SK-N-SH treated with all-trans-retinoic acid at 6 μM for 48 hours (cell line): ENCODE measurements around the gene OSTC.

ENCODE experiments used
- CSDC2 ChIP-seq: fragments of 250-450 bp; sonication (Bioruptor Pico); IDR thresholded peaks from 2 replicates; pipeline ENCODE4 v1.5.0; 2020; ENCODE audit warnings: mild to moderate bottlenecking, moderate library complexity
- ISL1 ChIP-seq: fragments of 250-450 bp; sonication (Bioruptor Pico); IDR thresholded peaks from 2 replicates; pipeline ENCODE4 v2.1.2; 2022; ENCODE audit warnings: mild to moderate bottlenecking, moderate library complexity
- ZC3H10 ChIP-seq: fragments of 250-450 bp; sonication (Bioruptor Pico); IDR thresholded peaks from 2 replicates; pipeline ENCODE4 v1.5.1; 2021; ENCODE audit warnings: mild to moderate bottlenecking, moderate library complexity

GRCh38 chr4:108626056-108626455, 24.3 kb upstream of the OSTC start:
- no peak for TF ChIP-seq ZC3H10
- TF ChIP-seq ISL1 (CRISPR knock-in tag), result no peak
- no peak for TF ChIP-seq CSDC2 (CRISPR knock-in tag)
